ENCODE measurements around the gene RPL23.
"Not testable (repeated sequence)": the region's sequence is repeated elsewhere in the genome, so short reads cannot be mapped to it uniquely, and the experiment has no call there.

The RPL23 gene

GRCh38 chr17:38867968-38868816 is 14.7 kb upstream of the RPL23 start:
- peak overlapping the region; percentile 75 to 99 for H3K4me3 ChIP-seq (replicated peaks in 1 of 2; ENCODE audit: low read depth in 2 of 2, low read length in 2 of 2)
- DNase-seq (ENCODE audit: low read depth in 2 of 2): peak; percentile 81 to 83
- no peak for TF ChIP-seq CTCF (IDR thresholded peaks at IDR 0.05; ENCODE audit: low read depth, low read length)

- peak; percentile 76 to 89 for DNase-seq (ENCODE audit: low read depth in 2 of 2)
- peak overlapping the region; percentile 9 to 99 for H3K4me3 ChIP-seq (replicated peaks in 1 of 2; ENCODE audit: low read depth in 2 of 2, low read length in 2 of 2)
- TF ChIP-seq CTCF (IDR thresholded peaks at IDR 0.05; ENCODE audit: low read depth, low read length): no peak
Observed at GRCh38 chr17:38867179-38867967, 13.9 kb upstream of the RPL23 start.

- peak; percentile 62 for TF ChIP-seq CTCF (IDR thresholded peaks at IDR 0.05; ENCODE audit: low read depth, low read length)
- peak; percentile 68 to 76 for DNase-seq (ENCODE audit: low read depth in 2 of 2)
- no peak overlapping the region for H3K4me3 ChIP-seq (replicated peaks in 1 of 2; ENCODE audit: low read depth in 2 of 2, low read length in 2 of 2)
Observed at GRCh38 chr17:38864636-38865398, 11.3 kb upstream of the RPL23 start.

- H3K4me3 ChIP-seq (replicated peaks in 1 of 2; ENCODE audit: low read depth in 2 of 2, low read length in 2 of 2): no peak overlapping the region
- peak in 1 of 2 donors; percentile 74 for DNase-seq (ENCODE audit: low read depth in 2 of 2)
- TF ChIP-seq CTCF (IDR thresholded peaks at IDR 0.05; ENCODE audit: low read depth, low read length): no peak
Observed at GRCh38 chr17:38861399-38861843, 7.9 kb upstream of the RPL23 start.

GRCh38 chr17:38857271-38857670 is 3.8 kb upstream of the RPL23 start:
- TF ChIP-seq CTCF (IDR thresholded peaks at IDR 0.05; ENCODE audit: low read depth, low read length): no peak
- H3K4me3 ChIP-seq (replicated peaks in 1 of 2; ENCODE audit: low read depth in 2 of 2, low read length in 2 of 2): no peak overlapping the region
- DNase-seq (ENCODE audit: low read depth in 2 of 2): no peak

GRCh38 chr17:38855101-38855714 is 1.7 kb upstream of the RPL23 start:
- H3K4me3 ChIP-seq (replicated peaks in 1 of 2; ENCODE audit: low read depth in 2 of 2, low read length in 2 of 2): not testable (repeated sequence)
- peak in 1 of 2 donors; percentile 78 for DNase-seq (ENCODE audit: low read depth in 2 of 2)
